HG02938 (cell line): ENCODE results near the gene NUDT4.
A peak's percentile ranks its signal among the peaks of the same experiment; 100 is the strongest.
"Not testable (repeated sequence)": the region's sequence is repeated elsewhere in the genome, so short reads cannot be mapped to it uniquely, and the experiment has no call there.

Experiments
- ATAC-seq: cut with Tn5 transposase; IDR thresholded peaks from one replicate; pipeline ENCODE4 v1.9.1; 2021; ENCODE audit warnings: mild to moderate bottlenecking, moderate library complexity; ENCODE audit not compliant: unreplicated experiment

Gene NUDT4

GRCh38 chr12:93397412-93397811 lies 19.7 kb downstream of the NUDT4 start:
- no peak for ATAC-seq

DNA sequence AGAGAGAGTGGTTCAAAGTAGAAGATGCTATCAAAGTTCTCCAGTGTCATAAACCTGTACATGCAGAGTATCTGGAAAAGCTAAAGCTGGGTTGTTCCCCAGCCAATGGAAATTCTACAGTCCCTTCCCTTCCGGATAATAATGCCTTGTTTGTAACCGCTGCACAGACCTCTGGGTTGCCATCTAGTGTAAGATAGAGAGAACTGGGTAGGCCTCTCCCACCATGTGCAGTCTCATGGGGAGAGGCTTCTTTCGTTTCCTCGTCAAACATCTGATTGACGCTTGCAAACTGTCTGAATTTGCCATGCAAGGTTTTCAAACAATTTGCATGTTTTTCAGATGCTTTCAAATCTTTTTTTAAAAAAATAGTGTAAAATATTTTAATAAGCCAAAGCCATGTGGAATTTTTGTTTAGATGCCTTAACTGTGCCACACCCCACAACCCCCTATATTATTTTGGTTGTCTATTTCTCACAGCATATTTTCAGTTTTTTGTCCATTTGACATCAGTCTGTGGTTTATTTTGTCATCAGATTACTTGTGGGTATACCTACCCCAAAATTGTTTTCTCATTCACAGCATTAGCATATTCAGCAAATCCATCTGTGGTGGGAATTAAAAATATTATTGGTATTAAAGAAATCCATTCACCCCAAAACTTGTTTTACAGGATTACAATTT lies 21.6 kb downstream of the NUDT4 start:
- ATAC-seq = peak; percentile 87

GRCh38 chr12:93402333-93403311 lies 24.9 kb downstream of the NUDT4 start:
- ATAC-seq = no peak

GRCh38 chr12:93403988-93404803 lies 26.5 kb downstream of the NUDT4 start:
- no peak for ATAC-seq

DNA sequence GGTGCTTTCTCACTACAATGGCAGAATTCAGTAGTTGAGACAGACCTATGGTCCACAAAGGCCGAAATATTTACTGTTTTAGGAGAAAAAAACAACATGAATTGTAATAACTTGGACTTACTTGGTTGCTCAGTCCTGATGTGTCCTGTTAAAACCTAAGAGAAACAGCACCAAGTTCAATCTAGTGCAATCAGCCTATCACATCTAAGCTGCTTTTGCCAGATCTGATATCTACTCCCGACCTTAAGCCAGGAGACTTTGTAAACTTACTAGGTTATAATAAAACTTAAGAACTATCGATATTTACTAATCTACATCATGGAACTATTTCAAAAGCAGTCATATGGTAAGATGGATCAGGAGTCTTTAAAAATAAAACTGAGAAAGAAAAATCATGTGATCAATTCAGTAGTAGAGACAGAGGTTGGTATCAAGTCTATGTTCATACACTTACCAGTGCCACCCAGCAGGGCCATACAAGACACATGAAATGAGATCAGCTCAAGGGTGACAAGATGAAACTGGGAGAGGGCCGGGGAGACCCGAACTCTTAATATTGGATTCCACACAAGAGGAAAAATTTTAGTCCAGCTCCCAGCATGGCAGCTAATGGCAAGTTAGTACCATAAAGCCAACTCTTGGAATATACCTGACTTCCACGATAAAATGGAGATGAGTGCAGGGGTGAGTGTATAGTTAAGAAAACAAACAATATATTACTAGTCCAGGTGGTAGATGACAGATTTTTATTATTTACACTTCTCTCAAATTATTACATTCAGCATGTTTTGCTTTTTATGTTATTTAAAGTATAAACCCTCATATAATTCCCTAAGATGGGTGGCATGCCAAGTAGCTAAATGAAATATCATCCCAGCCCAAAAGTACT lies 27.5 kb downstream of the NUDT4 start:
- no peak for ATAC-seq

- no peak for ATAC-seq
These were observed 29.6 kb downstream of the NUDT4 start for GRCh38 chr12:93407054-93407962.

DNA sequence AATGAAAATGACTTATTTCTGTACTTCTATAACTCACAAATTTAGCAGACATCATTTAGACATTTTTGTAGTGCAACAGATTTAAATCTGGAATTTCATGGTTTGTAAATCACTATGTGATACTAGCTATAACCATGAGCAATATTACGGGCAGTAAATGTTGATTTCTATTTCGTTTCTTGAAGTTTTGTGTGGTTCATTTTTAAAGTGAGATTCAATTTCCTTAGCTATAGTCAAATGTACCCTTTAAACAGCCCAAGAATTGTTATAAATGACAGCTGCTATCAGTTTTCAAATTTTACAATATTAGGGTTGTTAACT lies 30.2 kb downstream of the NUDT4 start:
- ATAC-seq = no peak

DNA sequence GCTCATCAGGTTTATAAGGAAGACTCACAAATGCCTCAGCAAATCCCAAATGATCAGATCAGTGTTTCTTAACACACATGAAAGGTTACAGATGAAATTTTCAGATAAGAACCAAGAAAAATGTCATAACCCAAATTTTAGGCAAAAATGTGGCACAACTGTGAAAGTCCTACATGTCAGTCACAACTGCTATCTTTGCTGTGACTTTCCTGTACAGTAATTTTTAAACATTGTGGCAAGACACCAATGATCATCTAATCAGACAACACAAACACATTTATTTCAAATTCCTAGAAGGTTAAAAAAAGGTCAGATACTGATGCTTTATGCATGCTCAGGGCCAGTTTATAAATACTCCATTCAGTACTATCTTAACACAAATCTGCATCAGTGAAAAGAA lies 31.1 kb downstream of the NUDT4 start:
- no peak for ATAC-seq

- not testable (repeated sequence) for ATAC-seq
These were observed 31.8 kb downstream of the NUDT4 start for GRCh38 chr12:93409343-93410187.

DNA sequence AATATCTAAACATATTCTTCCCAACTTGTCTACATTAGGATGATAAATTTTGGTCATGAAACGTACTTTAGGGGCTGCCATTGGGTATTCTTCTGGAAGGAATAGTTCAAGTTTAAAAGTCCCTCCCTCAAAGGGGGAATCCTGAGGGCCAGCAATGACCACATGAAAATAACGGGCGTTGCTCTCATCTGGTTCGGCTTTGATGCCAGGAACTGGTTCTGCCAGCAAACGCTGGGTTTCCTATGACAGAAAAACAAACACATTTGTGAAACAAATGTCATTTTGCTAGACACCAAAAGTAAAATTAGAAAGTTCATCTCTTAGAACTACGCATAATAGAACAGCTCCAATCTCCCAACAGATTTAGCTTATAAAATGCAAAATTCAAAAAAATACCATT lies 33.3 kb downstream of the NUDT4 start:
- not testable (repeated sequence) for ATAC-seq

GRCh38 chr12:93412396-93412795 lies 34.7 kb downstream of the NUDT4 start:
- ATAC-seq = not testable (repeated sequence)

DNA sequence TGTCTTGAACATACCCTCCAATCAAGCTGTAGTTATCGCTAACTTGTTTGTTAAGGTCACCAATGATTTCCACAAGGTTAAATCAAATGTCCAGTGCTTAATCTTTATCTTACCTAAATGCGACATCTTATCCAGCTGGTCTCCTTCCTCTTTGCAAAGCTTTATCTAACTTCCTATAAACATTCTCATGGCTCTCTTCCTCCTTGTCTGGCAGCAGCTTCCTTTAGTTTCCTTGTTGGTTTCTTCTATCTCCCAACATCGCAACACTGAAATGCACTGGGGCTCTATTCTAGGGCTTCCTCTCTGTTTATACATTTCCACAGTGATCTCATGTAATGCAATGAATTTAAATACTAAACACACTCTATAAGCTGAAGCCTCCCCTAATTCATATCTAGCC lies 35.3 kb downstream of the NUDT4 start:
- ATAC-seq = no peak

- ATAC-seq = no peak
These were observed 38.2 kb downstream of the NUDT4 start for GRCh38 chr12:93415723-93416464.

- no peak for ATAC-seq
These were observed 40.3 kb downstream of the NUDT4 start for GRCh38 chr12:93417967-93418480.

DNA sequence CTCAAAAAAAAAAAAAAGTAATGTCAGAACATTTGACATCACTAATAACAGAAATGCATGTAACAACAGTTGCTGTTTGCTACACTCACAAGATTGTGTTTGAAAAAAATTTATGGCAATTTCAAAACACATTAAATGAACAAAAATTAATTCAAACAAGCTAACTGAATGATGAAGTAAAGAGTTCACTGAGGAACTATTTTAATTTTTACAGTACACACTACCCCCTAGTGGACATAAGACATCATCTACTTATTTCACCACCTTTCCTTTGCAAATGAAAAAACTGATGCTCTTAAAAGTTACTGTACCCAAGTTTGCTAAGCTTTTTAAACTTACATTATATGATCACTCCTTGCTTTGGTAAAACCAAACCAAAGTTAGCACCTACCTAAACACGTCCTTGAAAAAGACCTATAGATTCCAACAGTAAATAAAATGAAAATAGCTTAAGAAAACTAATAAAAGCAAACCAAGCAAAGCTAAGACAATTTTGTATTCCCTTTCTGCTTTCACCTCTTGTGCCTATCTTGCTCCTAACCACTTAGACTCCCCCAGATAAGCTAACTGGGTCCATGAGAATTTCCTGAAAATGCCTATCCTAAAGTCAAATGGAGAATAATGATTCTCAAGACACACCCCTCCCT lies 41.8 kb downstream of the NUDT4 start:
- no peak for ATAC-seq

DNA sequence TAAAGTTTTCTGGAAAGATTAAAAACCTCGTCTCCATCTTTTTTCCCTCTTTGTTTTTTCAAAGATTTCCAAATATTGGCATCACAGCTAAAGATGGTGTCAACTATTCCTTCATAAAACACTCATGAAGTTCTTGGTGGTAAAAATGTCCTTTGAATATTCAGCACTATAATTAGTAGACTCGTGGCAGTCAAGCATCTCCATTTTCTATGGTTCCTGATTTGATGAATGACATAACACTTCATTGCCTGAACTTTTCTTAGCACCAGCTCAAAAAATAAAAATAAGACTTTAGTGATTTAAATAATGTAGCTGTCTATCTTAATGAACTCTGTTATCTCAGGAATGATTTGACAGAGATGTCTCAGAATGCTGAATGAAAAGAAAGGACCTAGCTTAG lies 44.3 kb downstream of the NUDT4 start:
- ATAC-seq = no peak
